ENCODE results near the gene TRIP6.

The TRIP6 gene

GRCh38 chr7:100836812-100837098, 30.4 kb upstream of the TRIP6 start:
- no peaks in the 10 kb centered on the region for H3K4me1 ChIP-seq (ENCODE audit: low read depth, poor library complexity, severe bottlenecking)
- H3K9ac ChIP-seq: no peak overlapping the region
- H3K36me3 ChIP-seq (ENCODE audit: insufficient read depth): no peaks in the 10 kb centered on the region
- peaks cover 12% of the 10 kb centered on the region; the same call in 1 of the 2 replicates for H3K27me3 ChIP-seq (ENCODE audit: insufficient read depth, low read depth)
- no peaks in the 10 kb centered on the region for H4K20me1 ChIP-seq (ENCODE audit: insufficient read depth)
- no peak overlapping the region for H3K27ac ChIP-seq
- peak overlapping the region; percentile 76 for H2AFZ ChIP-seq (ENCODE audit: low read depth)
- no peaks in the 10 kb centered on the region for H3K79me2 ChIP-seq (ENCODE audit: insufficient read depth, low read depth)
- H3K4me2 ChIP-seq: 0 out of 2 replicates have a peak overlapping the region, but pooled peaks have one; percentile 12
- TF ChIP-seq CTCF (conservative IDR thresholded peaks at IDR 0.05; ENCODE audit: low read depth, low read length): no peak
- H3K4me3 ChIP-seq (IDR thresholded peaks at IDR 0.05; ENCODE audit: insufficient read depth, low read depth, low read length): no peak overlapping the region

- Histone ChIP-seq H3K27me3 (ENCODE audit: insufficient read depth, low read depth) (peaks cover 8% of the 10 kb centered on the region; the same call in 1 of the 2 replicates), H3K36me3 (ENCODE audit: insufficient read depth) (no peaks in the 10 kb centered on the region), H3K79me2 (ENCODE audit: insufficient read depth, low read depth) (no peaks in the 10 kb centered on the region), H3K4me2 (0 out of 2 replicates have a peak overlapping the region, but pooled peaks have one; percentile 12), H3K4me3 (IDR thresholded peaks at IDR 0.05; ENCODE audit: insufficient read depth, low read depth, low read length) (no peak overlapping the region), H3K9ac (0 out of 2 replicates have a peak overlapping the region, but pooled peaks have one; percentile 20), H2AFZ (ENCODE audit: low read depth) (peak overlapping the region; percentile 76), H3K4me1 (ENCODE audit: low read depth, poor library complexity, severe bottlenecking) (no peaks in the 10 kb centered on the region), H4K20me1 (ENCODE audit: insufficient read depth) (no peaks in the 10 kb centered on the region), H3K27ac (no peak overlapping the region)
- no peak for TF ChIP-seq CTCF (conservative IDR thresholded peaks at IDR 0.05; ENCODE audit: low read depth, low read length)
Measured at GRCh38 chr7:100837099-100837836, 29.9 kb upstream of the TRIP6 start.

GRCh38 chr7:100839361-100839760, 27.8 kb upstream of the TRIP6 start:
- H3K36me3 ChIP-seq (ENCODE audit: insufficient read depth): no peaks in the 10 kb centered on the region
- H3K4me3 ChIP-seq (IDR thresholded peaks at IDR 0.05; ENCODE audit: insufficient read depth, low read depth, low read length): no peak overlapping the region
- H3K27me3 ChIP-seq (ENCODE audit: insufficient read depth, low read depth): peaks cover 3% of the 10 kb centered on the region; the same call in 1 of the 2 replicates
- no peak overlapping the region for H3K27ac ChIP-seq
- no peak overlapping the region for H3K4me2 ChIP-seq
- H4K20me1 ChIP-seq (ENCODE audit: insufficient read depth): no peaks in the 10 kb centered on the region
- no peak overlapping the region for H2AFZ ChIP-seq (ENCODE audit: low read depth)
- no peak overlapping the region for H3K9ac ChIP-seq
- TF ChIP-seq CTCF (conservative IDR thresholded peaks at IDR 0.05; ENCODE audit: low read depth, low read length): no peak
- H3K4me1 ChIP-seq (ENCODE audit: low read depth, poor library complexity, severe bottlenecking): no peaks in the 10 kb centered on the region
- no peaks in the 10 kb centered on the region for H3K79me2 ChIP-seq (ENCODE audit: insufficient read depth, low read depth)

- H3K27me3 ChIP-seq (ENCODE audit: insufficient read depth, low read depth): no peaks in the 10 kb centered on the region
- H3K27ac ChIP-seq: no peak overlapping the region
- H3K9ac ChIP-seq: no peak overlapping the region
- no peak overlapping the region for H3K4me2 ChIP-seq
- no peak for TF ChIP-seq CTCF (conservative IDR thresholded peaks at IDR 0.05; ENCODE audit: low read depth, low read length)
- H3K36me3 ChIP-seq (ENCODE audit: insufficient read depth): no peaks in the 10 kb centered on the region
- no peaks in the 10 kb centered on the region for H3K4me1 ChIP-seq (ENCODE audit: low read depth, poor library complexity, severe bottlenecking)
- H3K4me3 ChIP-seq (IDR thresholded peaks at IDR 0.05; ENCODE audit: insufficient read depth, low read depth, low read length): no peak overlapping the region
- H2AFZ ChIP-seq (ENCODE audit: low read depth): no peak overlapping the region
- no peaks in the 10 kb centered on the region for H3K79me2 ChIP-seq (ENCODE audit: insufficient read depth, low read depth)
- no peaks in the 10 kb centered on the region for H4K20me1 ChIP-seq (ENCODE audit: insufficient read depth)
Measured at GRCh38 chr7:100840470-100841100, 26.6 kb upstream of the TRIP6 start.
